PC-3 (cell line): Measurements from ENCODE around the gene MAGEB2.

ENCODE experiments used
- EZH2 ChIP-seq: fragments of 300-600 bp; sonication (generic); IDR thresholded peaks from one replicate; pipeline ENCODE4 v1.6.1; 2017; ENCODE audit warnings: antibody characterized with exemption, mild to moderate bottlenecking, low read length; ENCODE audit not compliant: unreplicated experiment
- TF ChIP-seq, protein P1 (sequence below): fragments of 300-600 bp; sonication (generic); conservative IDR thresholded peaks from 2 replicates; pipeline ENCODE4 v1.5.1; 2017; ENCODE audit warnings: antibody characterized with exemption, low read depth, mild to moderate bottlenecking, low read length

DNA sequence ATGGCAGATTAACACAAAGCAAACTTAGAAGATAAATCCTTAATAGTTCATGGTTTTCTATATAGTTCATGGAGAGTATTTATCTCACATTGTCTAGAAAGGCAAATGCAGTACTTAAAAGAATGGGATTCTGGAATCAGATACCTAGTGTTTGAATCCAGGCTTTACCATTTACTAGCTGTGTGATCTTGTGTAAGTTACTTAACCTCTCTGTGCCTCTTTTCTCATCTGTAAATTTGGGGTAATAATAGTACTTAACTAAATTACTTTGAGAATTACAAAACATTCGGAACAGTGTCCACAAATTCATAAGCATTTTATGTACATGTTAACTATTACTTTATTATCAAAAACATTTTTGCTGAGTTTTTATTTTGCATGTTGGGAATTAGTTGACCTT, 47.4 kb downstream of the MAGEB2 start:
- TF ChIP-seq, protein P1, sequence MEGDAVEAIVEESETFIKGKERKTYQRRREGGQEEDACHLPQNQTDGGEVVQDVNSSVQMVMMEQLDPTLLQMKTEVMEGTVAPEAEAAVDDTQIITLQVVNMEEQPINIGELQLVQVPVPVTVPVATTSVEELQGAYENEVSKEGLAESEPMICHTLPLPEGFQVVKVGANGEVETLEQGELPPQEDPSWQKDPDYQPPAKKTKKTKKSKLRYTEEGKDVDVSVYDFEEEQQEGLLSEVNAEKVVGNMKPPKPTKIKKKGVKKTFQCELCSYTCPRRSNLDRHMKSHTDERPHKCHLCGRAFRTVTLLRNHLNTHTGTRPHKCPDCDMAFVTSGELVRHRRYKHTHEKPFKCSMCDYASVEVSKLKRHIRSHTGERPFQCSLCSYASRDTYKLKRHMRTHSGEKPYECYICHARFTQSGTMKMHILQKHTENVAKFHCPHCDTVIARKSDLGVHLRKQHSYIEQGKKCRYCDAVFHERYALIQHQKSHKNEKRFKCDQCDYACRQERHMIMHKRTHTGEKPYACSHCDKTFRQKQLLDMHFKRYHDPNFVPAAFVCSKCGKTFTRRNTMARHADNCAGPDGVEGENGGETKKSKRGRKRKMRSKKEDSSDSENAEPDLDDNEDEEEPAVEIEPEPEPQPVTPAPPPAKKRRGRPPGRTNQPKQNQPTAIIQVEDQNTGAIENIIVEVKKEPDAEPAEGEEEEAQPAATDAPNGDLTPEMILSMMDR, result no peak
- TF ChIP-seq EZH2, result no peak
